Left renal pelvis (tissue), 4 donors: ENCODE measurements around the gene CD24. TPM values are rescaled to one million over a fixed set of nuclear protein-coding genes. Genes with fewer than 3 reads are reported as not detected.
"Not testable (repeated sequence)": the region's sequence is repeated elsewhere in the genome, so short reads cannot be mapped to it uniquely, and the experiment has no call there.

ENCODE experiments used
- DNase-seq, 4 donors: peaks; one replicate each; pipeline ENCODE4 v3.0.0-alpha.2; 2013; ENCODE audit warnings: low read depth in 4 of 4, low spot score in 3 of 4
- polyA plus RNA-seq, 4 donors: library from polyadenylated mRNA; unstranded; fragments of 120-200 nt; gene quantifications; one replicate each; pipeline ENCODE4 v1.2.1, GENCODE V29; 2013; ENCODE audit not compliant: insufficient read length in 4 of 4

CD24 gene, protein sequence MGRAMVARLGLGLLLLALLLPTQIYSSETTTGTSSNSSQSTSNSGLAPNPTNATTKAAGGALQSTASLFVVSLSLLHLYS
- 1,000 to 10,000 TPM in 2 of 4 donors, 100 to 1,000 TPM in 1, 10 to 100 TPM in 1; 63.4 to 1,384 (median 1,087) TPM for polyA plus RNA-seq

DNA sequence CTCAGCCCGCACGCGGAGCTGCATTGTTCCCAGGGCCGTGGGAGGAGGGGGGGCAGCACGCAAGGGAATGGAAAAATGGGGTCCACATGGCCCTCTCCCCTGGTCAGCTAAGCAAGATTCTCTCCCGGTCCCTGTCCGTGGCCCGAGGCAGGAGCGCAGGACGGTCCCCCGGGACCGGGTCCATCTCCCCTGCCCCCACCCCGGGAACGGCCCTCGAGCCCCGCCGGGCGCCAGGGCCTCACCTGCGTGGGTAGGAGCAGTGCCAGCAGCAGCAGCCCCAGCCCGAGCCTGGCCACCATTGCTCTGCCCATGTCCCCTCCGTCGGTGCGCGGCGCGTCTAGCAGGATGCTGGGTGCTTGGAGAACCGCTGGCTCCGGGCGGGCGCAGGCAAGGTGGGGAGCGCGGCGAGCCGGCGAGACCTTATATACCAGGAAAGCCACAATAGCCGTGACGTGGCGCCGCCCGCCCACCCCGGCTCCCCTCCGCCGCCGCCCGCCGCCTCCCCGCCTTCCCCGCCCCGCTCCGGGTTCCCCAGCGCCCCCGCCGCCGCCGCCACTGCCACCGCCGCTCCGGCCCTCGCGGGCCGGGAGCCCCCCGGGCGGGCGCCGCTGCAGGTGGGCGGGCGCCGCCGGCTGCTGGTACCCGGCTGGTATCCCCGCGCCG is at the start of gene CD24:
Gene CD24 (minus strand): TSS at position 394 of the 663 bp plus-strand sequence. CDS start 83 bp downstream, at position 311.
- peak in 2 of 4 donors; percentile 47 to 48 for DNase-seq

DNA sequence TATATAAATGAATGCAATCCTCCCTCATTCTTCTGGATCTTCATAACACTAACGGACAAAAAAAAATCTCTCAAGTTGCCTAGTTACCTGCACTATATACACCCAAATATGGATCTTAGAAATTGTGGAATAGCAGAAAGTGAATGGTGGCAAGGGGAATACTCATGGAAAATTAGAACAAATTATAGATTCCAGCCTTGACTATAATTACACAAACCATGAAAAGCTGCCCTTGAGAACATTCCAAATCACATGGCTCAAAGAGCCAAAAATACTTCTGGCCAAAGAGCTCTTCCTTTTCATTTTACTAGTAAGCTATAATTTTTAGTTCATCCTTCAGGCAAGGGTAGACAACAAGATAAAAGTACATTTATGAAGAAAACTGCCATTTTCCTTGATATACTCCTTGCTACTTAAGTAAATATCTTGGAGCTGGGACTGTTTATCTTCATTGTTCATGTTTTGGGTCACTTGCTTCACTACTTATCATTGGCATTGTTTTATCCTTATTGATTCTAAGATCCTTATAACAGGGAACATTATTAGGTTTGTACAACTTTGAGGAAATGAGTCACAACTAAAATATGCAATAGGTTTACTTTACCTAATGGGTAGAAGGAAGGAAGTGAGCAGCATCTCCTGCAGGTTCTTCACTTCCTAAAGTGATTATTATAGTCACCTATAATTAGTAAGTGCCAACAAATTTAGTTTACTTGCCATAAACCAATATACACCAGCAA is 47.1 kb upstream of the CD24 start:
- DNase-seq, result no peak

GRCh38 chr6:107020239-107020638 is 45.7 kb upstream of the CD24 start:
- no peak for DNase-seq

DNA sequence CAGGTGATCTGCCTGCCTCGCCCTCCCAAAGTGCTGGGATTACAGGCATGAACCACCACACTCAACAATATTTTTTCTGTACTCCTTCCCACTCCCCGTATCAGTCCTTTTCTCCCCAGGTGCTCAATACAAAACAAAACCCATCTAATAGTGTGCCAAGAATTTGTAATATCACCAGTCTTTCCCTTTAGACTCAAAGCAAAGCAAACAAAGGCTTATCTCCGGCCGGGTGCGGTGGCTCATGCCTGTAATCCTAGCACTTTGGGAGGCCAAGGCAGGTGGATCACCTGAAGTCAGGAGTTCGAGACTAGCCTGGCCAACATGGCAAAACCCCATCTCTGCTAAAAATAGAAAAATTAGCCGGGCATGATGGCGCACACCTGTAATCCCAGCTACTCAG is 45.1 kb upstream of the CD24 start:
- DNase-seq, result not testable (repeated sequence)

DNA sequence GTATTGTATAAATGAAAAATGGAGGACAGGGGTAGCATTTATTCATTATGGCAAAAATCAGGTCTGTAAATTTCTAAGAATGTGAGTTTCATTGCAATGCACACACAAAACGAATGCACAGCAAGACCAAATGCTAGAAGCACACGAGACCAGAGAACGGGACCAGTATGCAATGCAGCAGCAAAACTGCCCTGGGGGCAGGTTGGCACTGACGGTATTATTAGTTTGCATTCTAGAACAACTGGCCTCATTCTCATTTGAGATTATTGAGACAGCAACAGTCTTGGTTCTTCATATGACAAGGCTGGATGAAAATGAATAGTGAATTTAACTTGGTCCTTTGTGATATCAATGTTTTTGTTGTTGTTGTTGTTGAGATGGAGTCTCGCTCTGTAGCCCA is 44.5 kb upstream of the CD24 start:
- DNase-seq, result no peak

- DNase-seq, result no peak
These were observed 35.0 kb upstream of the CD24 start for GRCh38 chr6:107009499-107009898.

GRCh38 chr6:106997392-106998158 is 23.0 kb upstream of the CD24 start:
- peak in 3 of 4 donors; percentile 24 to 41 (median 37) for DNase-seq

DNA sequence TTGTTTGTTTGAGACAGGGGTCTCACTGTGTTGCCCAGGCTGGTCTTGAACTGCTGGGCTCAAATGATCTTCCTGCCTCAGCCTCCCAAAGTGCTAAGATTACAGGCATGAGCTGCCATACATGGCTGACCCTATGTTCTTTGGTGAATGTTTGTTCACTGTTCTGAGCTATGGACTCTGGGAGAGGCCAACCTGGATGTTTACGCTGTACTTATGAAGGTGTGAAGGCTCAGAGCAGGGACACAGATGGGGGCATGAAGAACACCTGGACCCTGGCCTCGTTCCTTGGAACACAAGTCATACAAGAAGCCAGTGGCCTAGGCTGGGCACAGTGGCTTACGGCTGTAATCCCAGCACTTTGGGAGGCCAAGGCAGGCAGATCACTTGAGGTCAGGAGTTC is 21.1 kb upstream of the CD24 start:
- DNase-seq, result no peak

GRCh38 chr6:106989737-106990136 is 15.2 kb upstream of the CD24 start:
- DNase-seq, result not testable (repeated sequence)

- no peak for DNase-seq
These were observed 14.1 kb upstream of the CD24 start for GRCh38 chr6:106988664-106989063.

GRCh38 chr6:106981926-106982325 is 7.4 kb upstream of the CD24 start:
- no peak for DNase-seq

GRCh38 chr6:106980926-106981325 is 6.4 kb upstream of the CD24 start:
- DNase-seq, result no peak

- peak; percentile 59 to 82 (median 70) for DNase-seq
These were observed 4.9 kb upstream of the CD24 start for GRCh38 chr6:106979435-106979884.

DNA sequence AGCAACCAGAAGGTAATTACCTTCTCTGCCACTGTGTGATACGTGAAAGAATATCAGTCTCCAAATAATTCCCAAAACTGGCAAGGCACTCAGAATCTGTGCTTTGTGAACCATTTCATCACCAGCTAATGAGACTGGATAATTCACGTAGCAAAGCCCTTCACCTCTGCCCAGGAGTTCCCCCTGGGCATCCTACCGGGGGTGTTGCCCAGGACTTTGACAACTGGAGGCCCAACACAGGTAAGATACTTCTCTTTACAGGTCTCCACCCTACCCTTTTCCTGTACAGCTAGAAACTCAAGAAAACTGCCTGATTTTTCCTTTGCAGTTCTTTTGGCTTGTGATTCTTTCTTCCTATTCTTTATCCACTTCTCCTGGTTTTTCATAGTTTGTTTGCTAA is 2.7 kb upstream of the CD24 start:
- DNase-seq, result no peak

DNA sequence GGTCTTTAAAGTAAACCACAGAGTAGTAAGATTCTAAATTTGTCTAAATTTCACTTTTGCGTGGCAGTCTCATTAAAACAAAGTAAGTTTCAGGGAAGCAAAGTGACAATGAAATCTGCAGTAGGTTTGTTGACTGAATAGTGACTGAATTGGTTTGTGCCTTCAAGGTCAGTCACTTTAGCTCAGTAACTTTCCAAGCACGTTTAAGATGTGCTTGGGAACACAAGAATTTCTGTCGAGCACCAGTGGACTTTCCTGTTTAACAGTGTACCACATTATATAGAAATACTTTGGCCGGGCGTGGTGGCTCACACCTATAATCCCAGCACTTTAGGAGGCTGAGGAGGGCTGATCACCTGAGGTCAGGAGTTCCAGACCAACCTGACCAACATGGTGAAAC is 1.7 kb upstream of the CD24 start:
- DNase-seq, result peak in 1 of 4 donors; percentile 32

DNA sequence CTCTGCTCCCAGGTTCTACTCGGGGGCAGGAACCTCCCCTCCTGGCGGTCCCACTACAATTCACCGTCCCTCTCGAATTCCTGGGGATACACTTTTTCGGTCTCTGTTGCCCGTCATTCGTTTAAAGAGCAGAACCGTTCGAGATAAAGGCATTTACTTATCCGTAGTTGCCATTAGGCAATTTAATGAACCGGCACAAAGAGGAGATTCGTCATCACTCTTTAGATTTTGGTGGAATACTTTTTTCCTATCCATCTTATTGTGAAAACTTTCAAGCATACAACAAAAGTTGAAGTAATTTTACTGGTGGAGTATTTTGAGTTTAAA is 1.2 kb upstream of the CD24 start:
- DNase-seq, result no peak

DNA sequence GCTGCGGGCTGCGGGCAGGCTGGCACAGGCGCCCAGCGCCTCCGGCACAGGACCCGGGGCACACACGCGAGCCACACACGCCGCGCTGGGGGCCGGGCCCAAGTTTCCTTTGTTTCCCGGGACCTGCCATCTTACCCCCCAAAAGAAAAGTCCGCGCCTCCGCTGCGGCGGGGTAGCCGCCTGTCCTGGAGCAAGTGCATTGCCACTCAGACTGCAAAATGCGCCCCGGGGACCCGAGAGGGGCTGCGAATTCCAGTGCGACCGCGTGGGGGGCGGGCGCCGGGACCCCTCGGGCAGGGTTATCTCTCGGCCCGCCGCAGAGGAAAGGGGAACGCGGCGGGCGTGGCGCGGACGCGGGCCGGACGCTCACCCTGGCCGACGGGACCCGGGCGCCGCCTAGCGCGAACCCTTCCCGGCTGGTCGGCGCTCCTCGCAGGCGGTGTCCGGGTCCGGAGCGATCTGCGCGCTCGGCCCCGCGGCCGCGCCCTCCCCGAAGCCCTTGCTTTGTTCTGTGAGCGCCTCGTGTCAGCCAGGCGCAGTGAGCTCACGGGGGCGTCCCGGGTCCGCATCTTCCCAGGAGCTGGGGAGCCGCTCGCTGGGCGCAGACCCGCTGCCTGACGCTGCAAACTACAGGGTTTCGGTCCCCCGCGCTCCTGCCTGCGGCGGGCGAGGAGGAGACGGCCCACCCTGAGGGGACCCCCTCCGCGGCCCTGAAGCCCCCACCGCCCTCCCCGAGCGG is 639 bp upstream of the CD24 start:
- peak in 2 of 4 donors; percentile 24 to 25 for DNase-seq

- DNase-seq, result peak in 1 of 4 donors; percentile 30
These were observed 643 bp downstream of the CD24 start for GRCh38 chr6:106973836-106974335.

DNA sequence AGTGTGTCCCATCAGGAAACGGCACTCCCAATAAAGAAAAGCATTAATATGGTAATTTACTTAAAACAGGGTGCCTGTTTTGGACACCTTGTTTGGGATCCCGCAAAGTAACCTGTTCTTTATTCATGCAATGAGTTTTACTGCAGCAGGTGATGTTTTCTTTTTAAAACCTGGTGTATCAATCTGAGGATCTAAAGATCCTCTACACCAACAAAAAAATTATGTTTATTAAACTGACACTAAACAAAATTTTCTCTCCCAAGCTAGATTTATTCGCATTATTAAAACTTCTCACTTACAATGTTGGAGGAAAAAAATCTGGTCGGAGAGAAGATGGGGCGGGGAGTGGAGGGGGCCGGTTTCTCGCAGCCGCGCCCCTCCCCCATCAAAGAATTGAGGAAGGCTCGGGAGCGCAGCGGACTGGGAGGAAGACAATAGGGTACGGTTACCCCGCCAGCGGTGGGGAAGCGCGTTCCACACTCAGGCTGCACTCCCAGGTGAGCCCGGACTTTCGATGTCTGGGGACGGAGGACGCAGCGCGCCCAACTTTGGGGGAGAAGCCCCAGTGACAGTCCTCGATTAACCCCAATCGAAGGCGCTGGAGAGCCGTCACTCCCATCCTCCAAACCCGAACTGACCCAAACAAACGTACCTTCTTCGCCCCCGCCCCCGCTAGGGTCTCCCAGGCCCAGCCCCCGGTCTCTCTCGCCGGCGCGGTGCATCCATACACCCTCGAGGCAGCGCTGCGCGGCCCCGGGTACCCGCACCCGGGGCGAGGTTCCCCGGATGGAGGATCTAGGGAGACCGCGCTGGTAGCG is 1.3 kb downstream of the CD24 start:
- DNase-seq, result peak in 1 of 4 donors; percentile 30
